Hypothalamus (tissue), 51 donors: ENCODE measurements around the gene SUPT5H.

ENCODE experiments used
- DNase-seq, 51 donors: peaks; one replicate each; lab custom pipeline; 2025; lab: John Stamatoyannopoulos, UW

The SUPT5H gene

DNA sequence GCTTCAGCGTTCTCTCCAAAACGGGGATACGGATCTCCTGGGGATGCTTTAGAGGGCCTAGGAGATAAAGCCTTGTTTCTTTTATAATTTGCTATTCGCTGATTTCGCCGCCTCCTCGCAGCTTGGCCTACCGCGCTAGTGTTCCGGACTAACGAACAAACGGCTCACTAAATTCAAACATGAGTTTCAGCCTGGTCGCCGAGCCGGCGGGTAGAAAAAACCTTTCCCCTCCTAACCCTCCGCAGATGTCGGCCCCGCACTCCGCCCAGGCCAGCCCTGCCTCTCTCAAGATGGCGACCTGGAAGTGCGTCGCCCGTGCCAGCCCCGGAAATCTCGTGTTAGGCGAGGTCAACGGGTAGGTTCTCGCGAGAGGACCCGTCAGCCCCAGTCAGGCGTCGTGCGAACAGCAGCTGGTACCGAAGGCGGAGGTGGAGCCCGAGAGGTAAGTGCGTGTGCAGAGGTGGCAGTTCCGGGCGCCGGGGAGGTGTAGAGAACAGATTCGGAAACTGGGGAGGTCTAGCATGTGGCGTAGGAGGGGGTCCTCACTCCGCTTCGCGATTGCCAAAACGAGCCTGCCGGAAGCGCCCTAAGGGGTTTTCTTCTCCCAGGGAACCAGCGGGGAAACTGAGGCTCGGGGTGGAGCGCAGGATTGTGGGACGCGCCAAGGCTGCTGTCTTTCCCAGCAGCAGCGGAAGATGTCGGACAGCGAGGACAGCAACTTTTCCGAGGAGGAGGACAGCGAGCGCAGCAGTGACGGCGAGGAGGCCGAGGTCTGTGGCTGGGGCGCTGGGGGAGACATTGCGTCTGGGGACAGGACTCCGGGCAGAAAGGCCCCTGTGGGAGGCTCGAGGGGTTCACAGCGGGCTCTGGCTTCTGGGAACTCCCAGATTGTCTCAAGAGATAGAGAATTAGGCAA, at the start of gene SUPT5H:
Gene SUPT5H, plus strand, starts transcription at position 387 of the 916 bp plus-strand sequence. Its CDS starts 309 bp downstream, at position 696.
- DNase-seq: peak; percentile 37 to 96 (median 88)

- DNase-seq: peak in 49 of 51 donors; percentile 13 to 87 (median 67)
Measured at GRCh38 chr19:39397360-39398296, 47.8 kb upstream of the SUPT5H start.

DNA sequence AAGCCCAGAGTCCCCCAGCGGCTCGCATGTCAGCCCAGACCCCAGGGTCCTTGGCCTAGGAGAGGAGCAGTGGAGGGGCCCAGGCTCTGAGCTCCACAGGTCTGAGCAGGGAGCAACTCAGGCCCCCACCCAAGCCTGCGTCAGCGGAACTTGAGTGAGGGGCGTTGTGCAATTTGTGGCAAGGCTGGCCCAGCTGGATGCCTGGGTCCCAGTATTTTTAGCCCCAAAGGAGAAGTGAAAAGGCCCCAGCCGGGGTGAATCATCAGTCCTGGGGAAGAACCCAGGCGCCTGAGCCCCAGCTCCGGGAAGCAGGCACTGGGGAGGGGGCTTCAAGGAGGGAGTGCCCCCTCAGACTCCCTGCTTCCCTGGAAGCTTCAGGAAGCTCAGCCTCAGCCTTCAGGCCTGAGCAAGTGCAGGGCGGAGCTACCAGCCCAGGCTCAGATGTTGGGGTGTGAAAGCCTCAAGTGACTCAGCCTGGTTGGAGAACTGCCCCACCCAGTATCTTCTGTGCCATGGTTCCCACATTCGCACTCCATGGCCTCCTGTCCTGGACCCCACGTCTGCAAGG, 47.0 kb upstream of the SUPT5H start:
- peak in 26 of 51 donors; percentile 10 to 60 (median 28) for DNase-seq

DNA sequence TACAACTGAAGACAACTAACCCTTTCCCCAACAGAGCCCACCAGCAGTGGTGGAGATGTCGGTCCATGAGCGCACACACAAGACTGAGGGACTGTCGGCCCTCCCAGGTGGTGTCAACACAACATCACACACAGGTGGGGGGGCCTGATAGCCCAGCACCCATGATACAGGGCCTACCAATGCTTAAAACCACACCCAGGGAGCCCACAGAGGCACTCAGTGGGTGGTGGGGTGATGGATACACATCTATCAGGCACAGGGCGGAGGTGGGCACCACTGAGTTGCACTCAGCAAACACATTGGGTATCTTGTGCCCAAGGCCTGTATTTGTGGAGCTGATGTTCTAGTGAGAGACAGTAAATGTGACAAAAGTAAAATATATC, 45.7 kb upstream of the SUPT5H start:
- DNase-seq: no peak

DNA sequence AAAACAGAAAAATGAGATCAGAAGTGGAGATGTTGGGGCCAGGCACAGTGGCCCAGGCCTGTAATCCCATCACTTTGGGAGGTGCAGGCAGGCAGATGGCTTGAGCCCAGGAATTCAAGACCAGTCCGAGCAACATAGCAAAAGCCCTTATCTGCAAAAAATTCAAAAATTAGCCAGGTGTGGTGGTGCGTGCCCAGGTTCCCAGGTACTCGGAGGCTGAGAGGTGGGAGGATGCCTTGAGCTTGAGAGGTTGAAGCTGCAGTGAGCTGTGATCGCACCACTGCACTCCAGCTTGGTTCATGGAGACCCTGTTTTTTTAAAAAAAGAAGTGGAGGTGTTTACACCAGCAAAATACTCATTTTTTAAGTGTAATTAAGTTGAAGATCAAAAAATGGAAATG, 45.3 kb upstream of the SUPT5H start:
- no peak for DNase-seq

DNA sequence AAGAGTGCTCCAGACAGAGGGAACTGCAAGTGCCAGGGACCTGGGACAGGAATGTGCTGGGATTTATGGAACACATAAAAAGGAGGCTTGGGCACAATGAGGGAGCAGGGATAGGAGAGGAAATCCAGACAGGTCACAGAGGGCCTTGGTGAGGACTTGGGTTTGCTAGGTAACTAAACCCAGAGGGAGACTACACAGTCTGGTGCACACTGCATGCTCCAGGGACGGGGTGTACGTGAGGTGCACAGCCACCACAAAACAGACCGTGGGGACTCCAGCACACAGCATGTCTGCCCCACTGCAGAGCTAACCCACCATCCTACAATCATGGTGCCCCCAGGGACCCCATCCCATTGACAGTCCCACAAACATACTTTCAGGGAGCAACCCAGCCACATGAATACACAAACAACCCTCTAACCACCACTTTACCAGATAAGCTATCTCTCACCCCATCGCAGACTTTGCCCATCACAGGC, 44.3 kb upstream of the SUPT5H start:
- DNase-seq: no peak

GRCh38 chr19:39401549-39402345, 43.6 kb upstream of the SUPT5H start:
- DNase-seq: peak in 11 of 51 donors; percentile 11 to 83 (median 24)

DNA sequence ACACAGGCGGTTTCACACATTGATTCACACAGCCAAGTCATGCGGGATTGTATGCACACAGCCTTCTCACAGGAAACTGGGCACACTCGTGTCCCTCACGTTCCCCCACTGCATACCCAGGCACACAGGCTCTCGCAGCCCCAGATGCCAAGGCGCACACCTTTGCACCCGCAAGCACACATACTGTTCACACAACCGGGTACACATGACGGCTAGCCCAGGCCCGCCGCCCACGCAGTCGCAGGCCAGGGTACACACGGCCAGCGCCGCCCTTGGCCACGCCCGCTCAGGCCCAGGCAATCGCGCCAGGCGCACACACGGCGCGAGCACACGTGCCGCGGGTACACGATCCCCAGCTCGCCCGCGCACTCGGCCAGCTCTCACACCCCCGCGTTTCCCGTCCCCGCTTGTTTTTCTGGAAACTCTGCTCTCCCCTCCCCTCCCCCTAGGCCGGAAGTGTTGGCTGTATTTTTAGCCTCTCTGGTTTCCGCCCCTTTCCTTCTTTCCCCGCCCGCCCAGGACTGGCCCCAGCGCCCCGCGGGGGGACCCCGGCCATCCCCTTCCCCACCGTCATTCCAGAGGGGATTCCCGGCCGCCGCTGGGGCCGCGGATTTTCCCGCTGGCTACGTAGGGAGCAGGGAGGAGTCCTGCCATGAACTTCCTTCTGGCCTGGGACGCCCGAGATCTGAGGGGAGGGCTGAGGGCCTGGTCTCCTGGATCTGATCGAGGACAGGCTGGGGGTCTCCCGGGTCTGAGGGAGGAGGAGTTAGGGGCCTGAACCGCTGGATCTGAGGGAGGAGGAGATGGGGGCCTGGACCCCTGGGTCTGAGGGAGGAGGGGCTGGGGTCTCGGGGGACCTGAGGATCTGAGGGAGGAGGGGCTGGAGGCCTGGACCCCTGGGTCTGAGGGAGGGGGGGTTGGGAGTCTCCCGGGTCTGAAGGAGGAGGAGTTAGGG, 42.8 kb upstream of the SUPT5H start:
- peak in 50 of 51 donors; percentile 18 to 83 (median 58) for DNase-seq

DNA sequence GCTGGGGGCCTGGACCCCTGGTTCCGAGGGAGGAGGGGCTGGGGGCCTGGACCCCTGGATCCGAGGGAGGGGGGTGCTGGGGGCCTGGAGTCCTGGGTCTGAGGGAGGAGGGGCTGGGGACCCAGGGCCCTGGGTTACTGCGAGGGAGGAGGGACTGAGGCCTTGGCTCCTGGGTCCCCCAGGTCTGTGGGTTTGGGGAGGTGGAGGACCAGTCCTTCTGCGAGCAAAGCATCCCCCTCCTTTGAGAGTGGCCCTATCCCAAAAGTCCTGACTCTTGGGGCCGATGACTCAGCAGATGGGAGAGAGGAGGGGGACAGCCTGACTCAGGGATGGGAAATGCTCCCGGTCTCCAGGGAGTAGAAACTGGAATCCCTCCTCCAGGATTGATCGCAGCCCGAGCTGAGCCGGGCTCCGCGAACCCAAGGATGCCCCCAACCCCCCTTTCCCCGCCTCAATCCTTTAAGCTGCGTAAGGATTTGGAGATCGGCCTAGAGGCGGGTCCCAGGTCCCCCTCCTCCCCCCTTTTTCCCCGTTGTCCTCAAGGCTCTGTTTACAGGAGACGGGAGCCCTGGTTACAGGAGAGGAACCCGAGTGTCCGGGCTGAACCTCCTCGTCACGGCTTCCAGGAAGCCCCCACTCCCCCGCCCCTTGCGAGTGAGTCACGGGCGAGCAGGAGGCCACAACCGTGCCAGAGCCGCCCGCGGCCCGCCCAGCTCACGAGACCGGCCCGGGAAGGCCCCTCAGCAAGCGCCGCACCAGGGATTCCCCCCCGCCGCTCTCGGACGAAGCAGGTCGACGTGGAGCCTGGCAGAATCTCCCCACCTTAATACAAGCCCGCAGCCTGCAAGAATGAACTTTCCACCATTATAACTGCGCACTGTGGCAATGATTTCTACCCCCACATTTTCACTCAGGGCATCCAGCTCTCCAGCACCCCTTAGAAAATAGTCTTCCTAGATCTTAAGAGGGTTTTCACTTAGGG, 41.8 kb upstream of the SUPT5H start:
- DNase-seq: peak in 47 of 51 donors; percentile 30 to 97 (median 76)

DNA sequence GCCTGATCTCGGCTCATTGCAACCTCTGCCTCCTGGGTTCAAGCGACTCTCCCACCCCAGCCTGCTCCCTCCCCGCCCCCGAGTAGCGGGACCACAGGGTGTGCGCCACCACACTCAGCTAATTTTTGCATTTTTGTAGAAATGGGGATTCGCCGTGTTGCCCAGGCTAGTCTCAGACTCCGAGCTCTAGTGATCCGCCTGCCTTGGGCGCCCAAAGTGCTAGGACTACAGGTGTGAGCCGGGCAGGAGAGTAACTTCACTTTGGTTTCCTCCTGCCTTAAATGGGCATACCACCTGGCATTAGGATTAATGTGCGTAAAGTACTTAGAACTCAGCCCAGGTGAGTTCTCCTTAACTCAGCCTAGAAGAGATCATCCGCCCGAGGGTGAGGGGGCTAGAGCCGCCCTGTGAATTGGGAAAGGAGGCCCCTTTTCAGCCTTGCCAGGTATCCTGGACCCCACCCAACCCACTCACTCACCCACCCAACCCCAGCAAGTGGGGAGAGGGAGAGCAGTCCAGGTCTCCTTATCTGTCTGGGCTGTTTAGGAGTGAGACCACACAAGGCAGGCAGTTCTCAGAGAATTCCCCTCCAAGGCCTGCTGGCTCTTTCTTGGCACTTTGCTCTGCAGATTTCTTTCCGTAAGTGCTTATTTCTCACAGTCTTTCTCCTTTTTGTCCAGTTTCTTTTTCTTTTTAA, 40.0 kb upstream of the SUPT5H start:
- DNase-seq: no peak

DNA sequence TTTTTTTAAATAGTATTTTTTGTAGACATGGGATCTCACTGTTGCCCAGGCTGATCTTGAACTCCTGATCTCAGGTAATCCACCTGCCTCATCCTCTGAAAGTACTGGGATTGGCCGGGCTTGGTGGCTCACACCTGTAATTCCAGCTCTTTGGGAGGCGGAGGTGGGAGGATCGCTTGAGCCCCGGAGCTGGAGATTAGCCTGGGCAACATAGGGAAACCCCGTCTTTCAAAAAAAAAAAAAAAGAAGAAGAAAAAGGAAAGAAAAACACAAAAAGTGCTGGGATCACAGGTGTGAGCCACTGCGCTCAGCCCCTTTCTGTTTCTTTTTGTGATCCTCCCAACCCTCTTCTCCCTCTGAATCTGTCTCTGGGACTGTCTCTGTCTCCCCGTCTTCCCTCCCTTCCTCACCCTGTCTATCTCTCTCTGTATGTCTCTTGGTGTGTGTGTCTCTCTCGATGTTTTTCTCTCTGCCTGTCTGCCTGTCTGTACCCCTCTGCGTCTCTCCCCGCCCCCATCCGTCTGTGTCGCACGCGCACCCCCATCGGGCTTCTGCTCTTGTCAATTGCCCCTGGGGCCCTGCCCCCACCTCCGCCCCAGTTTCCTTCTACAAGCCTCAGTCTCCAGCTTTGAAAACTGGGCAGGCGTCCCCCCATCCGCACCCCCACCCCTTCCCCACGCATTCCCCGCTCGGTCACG, 39.3 kb upstream of the SUPT5H start:
- peak in 7 of 51 donors; percentile 24 to 88 (median 67) for DNase-seq

DNA sequence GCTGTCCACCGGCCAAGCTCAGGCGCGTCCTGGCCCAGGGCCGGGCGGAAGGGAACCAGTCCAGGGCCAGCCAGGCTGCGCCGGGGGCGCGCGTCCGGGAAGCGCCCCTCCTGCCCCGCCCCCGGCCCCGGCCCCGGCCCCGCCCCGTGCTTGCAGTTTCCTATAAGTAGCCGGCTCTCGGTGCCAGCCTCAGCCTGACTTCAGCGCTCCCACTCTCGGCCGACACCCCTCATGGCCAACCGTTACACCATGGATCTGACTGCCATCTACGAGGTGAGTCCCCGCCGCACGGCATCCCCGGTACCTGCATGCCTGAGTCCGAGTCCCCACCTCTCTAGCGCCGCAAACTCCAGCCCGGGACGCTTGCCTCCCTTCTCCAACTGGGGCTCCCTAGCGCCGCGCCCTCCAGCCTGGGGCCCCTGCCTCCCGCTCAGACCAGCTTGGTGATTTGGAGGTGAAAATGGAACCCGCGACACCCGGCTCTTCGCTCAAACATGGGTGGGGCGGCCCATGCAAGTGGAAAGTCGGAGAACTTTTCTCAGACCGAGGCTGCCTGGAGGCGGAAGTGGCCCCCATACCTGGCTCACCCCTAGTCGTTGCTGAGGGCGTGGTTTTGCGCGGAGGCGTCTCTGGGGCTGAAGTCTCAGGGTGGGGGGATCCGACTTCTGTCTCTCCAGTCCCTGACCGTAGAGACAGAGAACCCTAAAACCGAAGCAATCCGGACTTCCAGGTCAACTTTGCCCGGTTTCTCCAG, 38.5 kb upstream of the SUPT5H start, which contains the start of gene ZFP36:
Gene ZFP36, plus strand, starts transcription at position 192 of the 754 bp plus-strand sequence. Its CDS starts 58 bp downstream, at position 250.
- peak in 49 of 51 donors; percentile 32 to 96 (median 75) for DNase-seq

GRCh38 chr19:39407410-39407659, 38.0 kb upstream of the SUPT5H start:
- DNase-seq: no peak

GRCh38 chr19:39407660-39408391, 37.6 kb upstream of the SUPT5H start:
- DNase-seq: peak in 9 of 51 donors; percentile 18 to 49 (median 37)
